IPS-18a (cell line): Measurements from ENCODE around the gene NT5C2.
"Not testable (repeated sequence)": the region's sequence is repeated elsewhere in the genome, so short reads cannot be mapped to it uniquely, and the experiment has no call there.

Experiments
- H3K27ac ChIP-seq: one replicate; pipeline ENCODE4 v1.5.1; 2013; ENCODE audit warnings: low read length
- H3K27me3 ChIP-seq: one replicate; pipeline ENCODE4 v1.6.1; 2013; ENCODE audit warnings: mild to moderate bottlenecking, low read length; ENCODE audit not compliant: control insufficient read depth, insufficient read depth
- H3K36me3 ChIP-seq: one replicate; pipeline ENCODE4 v1.6.1; 2013; ENCODE audit warnings: low read depth, low read length; ENCODE audit not compliant: control insufficient read depth
- H3K4me1 ChIP-seq: one replicate; pipeline ENCODE4 v1.6.1; 2013; ENCODE audit warnings: low read depth, low read length; ENCODE audit not compliant: control insufficient read depth
- H3K4me3 ChIP-seq: one replicate; pipeline ENCODE4 v1.5.1; 2013; ENCODE audit warnings: low read length
- H3K9ac ChIP-seq: one replicate; pipeline ENCODE4 v1.6.1; 2013; ENCODE audit warnings: mild to moderate bottlenecking, low read length, moderate library complexity
- H3K9me3 ChIP-seq: one replicate; pipeline ENCODE4 v1.6.1; 2013; ENCODE audit warnings: low read depth, low read length; ENCODE audit not compliant: control insufficient read depth

The NT5C2 gene

DNA sequence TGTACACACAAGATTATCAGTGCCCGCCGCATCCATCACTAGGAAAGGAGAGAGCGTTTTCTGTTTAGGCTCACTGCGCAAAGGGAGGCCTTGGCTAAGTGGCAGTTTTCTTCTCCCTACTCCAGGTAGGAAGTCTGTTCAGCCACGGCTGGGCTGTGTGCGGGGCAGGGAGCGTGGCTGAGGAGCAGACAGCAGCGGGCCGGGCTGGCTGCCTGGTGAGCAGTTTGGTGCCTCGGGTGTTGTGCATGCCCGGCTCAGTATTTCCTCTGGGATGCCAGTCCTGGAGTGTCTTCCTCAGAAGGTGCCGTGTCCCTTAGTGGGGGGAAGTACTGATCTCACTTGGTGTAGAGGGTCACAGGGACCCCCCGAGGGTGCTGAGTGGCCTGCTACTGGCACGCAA lies 114.4 kb downstream of the NT5C2 start:
- no peak overlapping the region for H3K9ac ChIP-seq
- H3K27me3 ChIP-seq: no peaks in the 10 kb centered on the region
- no peaks in the 10 kb centered on the region for H3K9me3 ChIP-seq
- no peaks in the 10 kb centered on the region for H3K36me3 ChIP-seq
- H3K4me1 ChIP-seq: no peaks in the 10 kb centered on the region
- no peak overlapping the region for H3K4me3 ChIP-seq
- no peak overlapping the region for H3K27ac ChIP-seq

- Histone ChIP-seq H3K9ac (no peak overlapping the region), H3K9me3 (no peaks in the 10 kb centered on the region), H3K4me3 (no peak overlapping the region), H3K36me3 (no peaks in the 10 kb centered on the region), H3K27ac (no peak overlapping the region), H3K4me1 (no peaks in the 10 kb centered on the region), H3K27me3 (no peaks in the 10 kb centered on the region)
These were observed 114.8 kb downstream of the NT5C2 start for GRCh38 chr10:103078309-103078615.

DNA sequence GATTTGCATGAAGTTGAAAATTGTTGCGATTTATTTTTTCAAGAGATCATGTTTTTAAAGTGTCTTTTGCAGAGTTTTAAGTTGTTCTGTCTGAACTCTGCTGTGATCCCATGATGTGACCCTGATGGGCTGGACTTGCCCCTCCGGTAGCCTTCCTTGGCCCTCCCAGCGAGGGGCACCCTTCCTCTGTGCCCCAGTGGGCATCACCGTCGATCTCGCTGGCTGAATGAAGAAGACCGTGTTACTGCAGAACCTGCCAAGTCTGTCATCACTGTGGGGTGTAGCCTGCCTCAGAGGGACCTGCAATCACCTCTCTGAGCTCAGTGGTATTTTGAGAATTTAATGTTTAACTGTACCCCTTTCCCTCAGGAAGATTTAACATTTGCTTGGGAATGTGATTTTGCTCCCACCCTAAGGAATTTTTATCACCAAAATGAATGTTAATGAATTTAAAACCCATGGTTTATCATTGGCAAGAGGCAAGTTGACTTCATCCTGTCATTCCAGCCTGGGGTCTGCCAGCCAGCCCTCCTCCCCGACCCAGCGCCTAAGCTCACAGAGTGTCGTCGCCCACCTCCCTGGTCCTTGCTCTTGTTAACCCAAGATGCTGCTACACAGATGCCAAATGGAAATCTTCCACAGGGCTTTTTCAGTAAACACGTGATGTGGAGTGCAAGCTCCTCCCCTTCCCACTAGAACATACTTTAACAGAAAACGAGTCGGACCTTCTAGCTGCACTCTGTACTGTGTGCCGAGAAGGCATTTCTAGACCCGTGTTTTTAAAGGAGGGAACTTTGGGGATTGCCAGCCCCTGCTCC lies 115.4 kb downstream of the NT5C2 start:
- Histone ChIP-seq H3K4me3 (no peak overlapping the region), H3K4me1 (no peaks in the 10 kb centered on the region), H3K9ac (no peak overlapping the region), H3K9me3 (no peaks in the 10 kb centered on the region), H3K36me3 (no peaks in the 10 kb centered on the region), H3K27me3 (no peaks in the 10 kb centered on the region), H3K27ac (no peak overlapping the region)

DNA sequence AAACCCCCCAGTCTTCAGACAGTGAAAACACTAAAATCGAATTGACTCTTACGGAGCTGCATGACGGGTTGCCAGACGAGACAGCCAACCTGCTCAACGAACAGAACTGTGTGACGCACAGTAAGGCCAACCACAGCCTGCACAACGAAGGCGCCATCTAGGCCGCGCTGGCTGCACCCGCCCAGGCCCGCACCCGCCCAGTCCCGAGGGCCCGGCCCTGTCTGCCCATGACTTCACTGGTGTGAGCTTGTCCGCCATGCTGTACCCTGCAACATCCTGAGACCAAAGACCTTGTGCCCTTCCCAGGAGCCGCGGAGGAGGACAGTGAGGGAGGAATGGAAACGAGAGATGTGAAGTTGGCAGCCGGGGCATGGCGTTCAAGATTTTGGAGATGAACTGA lies 116.1 kb downstream of the NT5C2 start:
- Histone ChIP-seq H3K36me3 (no peaks in the 10 kb centered on the region), H3K27me3 (no peaks in the 10 kb centered on the region), H3K9me3 (no peaks in the 10 kb centered on the region), H3K4me1 (no peaks in the 10 kb centered on the region), H3K9ac (no peak overlapping the region), H3K4me3 (no peak overlapping the region), H3K27ac (no peak overlapping the region)

DNA sequence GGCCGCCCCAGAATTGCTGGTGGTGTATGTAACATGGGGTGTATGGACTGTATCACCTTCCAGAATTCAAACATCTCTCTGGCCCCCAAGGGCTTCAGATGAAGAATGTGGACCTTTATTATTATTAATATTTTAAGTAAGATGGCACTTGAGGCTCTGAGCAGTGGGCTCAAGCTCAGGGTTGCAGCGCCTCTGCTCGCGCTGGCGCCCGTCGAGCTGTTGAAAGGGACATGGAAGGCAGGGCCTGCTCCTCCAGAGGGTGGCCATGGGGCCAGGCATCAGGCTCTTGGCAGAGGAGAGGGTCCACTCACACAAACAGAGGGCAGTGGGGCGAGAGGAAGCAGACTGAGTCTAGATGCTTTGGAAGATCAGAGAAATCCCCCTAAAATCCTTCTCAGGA lies 120.2 kb downstream of the NT5C2 start:
- H3K4me1 ChIP-seq: no peaks in the 10 kb centered on the region
- H3K27me3 ChIP-seq: no peaks in the 10 kb centered on the region
- H3K9ac ChIP-seq: no peak overlapping the region
- H3K9me3 ChIP-seq: no peaks in the 10 kb centered on the region
- no peaks in the 10 kb centered on the region for H3K36me3 ChIP-seq
- H3K27ac ChIP-seq: no peak overlapping the region
- H3K4me3 ChIP-seq: no peak overlapping the region

- H3K9ac ChIP-seq: no peak overlapping the region
These were observed 120.8 kb downstream of the NT5C2 start for GRCh38 chr10:103072276-103072675.

GRCh38 chr10:103069453-103070331 lies 123.4 kb downstream of the NT5C2 start:
- Histone ChIP-seq H3K9me3 (no peaks in the 10 kb centered on the region), H3K36me3 (no peaks in the 10 kb centered on the region), H3K4me3 (no peak overlapping the region), H3K27me3 (no peaks in the 10 kb centered on the region), H3K27ac (no peak overlapping the region), H3K9ac (no peak overlapping the region), H3K4me1 (no peaks in the 10 kb centered on the region)

More at GRCh38 chr10:103072276-103072675, 120.8 kb downstream of the NT5C2 start:
- H3K36me3 ChIP-seq: no peaks in the 10 kb centered on the region
- H3K27me3 ChIP-seq: no peaks in the 10 kb centered on the region
- no peak overlapping the region for H3K4me3 ChIP-seq
- H3K4me1 ChIP-seq: no peaks in the 10 kb centered on the region
- no peak overlapping the region for H3K27ac ChIP-seq
- no peaks in the 10 kb centered on the region for H3K9me3 ChIP-seq

DNA sequence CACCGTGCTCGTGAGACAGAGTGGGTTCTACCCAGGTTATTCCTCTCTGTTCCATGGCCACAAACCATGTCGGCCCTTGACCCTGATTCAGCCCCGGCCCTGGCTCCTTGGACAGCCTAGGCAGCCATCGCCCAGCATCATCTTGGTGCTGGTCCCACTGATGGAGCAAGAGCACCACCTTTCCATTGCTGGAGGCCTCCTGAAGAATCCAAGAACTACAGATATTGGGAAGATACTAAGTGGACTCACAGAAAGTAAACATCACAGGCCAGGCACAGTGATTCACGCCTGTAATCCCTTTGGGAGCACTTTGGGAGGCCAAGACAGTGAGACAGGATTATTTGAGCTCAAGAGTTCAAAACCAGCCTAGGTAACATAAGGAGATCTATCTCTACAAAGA lies 125.1 kb downstream of the NT5C2 start:
- H3K4me3 ChIP-seq: no peak overlapping the region
- H3K9me3 ChIP-seq: no peaks in the 10 kb centered on the region
- H3K4me1 ChIP-seq: peaks cover 2% of the 10 kb centered on the region
- H3K27me3 ChIP-seq: no peaks in the 10 kb centered on the region
- no peak overlapping the region for H3K27ac ChIP-seq
- H3K9ac ChIP-seq: no peak overlapping the region
- no peaks in the 10 kb centered on the region for H3K36me3 ChIP-seq

GRCh38 chr10:103067484-103067883 lies 125.6 kb downstream of the NT5C2 start:
- H3K9ac ChIP-seq: no peak overlapping the region
- no peaks in the 10 kb centered on the region for H3K9me3 ChIP-seq
- H3K4me1 ChIP-seq: peaks cover 7% of the 10 kb centered on the region
- no peak overlapping the region for H3K27ac ChIP-seq
- H3K27me3 ChIP-seq: no peaks in the 10 kb centered on the region
- no peaks in the 10 kb centered on the region for H3K36me3 ChIP-seq
- no peak overlapping the region for H3K4me3 ChIP-seq

- not testable (repeated sequence) for H3K27me3 ChIP-seq, H3K27ac ChIP-seq, H3K9ac ChIP-seq, H3K4me3 ChIP-seq, H3K9me3 ChIP-seq, H3K4me1 ChIP-seq, H3K36me3 ChIP-seq
These were observed 126.0 kb downstream of the NT5C2 start for GRCh38 chr10:103067099-103067477.

DNA sequence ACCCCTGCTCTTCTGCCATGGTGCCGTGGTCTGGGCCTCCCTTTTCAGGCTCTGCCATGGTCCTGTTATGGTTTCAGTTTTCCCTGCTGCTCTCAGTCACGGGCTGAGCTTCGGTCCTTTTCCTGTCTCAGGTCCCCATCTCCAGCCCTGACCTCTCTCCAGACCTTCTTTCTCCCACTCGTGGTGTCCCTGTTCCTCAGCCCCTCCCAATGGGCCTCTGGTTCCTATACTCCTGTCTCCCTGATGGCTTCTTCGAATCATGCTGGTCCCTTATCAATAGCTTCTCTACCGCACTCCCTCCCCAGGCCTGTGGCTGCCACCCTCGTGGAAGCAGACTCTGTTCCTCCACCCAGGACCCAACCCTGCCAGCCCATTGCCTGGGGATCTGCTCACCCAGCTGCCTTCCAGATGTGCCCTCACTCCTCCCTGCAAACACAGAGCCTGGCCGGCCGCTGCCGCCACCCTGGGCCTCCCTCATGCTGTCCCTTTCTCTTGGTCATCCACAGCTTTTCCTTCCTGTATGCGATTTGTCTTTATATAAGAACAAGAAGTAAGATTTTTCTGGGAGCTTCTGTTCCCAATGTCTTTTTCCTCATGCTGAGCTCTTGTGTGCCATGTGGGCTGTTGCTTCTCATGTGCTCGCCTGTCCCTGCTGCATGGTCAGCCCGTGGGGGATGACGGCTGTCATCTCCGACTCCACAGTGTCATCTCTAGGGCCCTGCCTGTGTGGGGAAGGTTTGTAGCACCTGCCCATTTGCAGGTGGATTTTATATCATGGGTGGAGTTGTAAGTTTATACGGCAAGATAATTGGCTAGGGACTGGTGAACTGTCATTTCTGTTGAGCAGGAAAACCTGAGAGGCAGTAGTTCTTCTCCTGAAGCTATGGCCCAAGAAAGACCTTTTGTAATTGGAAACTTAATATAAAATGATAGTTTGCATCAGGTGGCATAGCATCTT lies 126.7 kb downstream of the NT5C2 start:
- H3K27me3 ChIP-seq: no peaks in the 10 kb centered on the region
- H3K4me1 ChIP-seq: peaks cover 7% of the 10 kb centered on the region
- no peaks in the 10 kb centered on the region for H3K36me3 ChIP-seq
- no peak overlapping the region for H3K4me3 ChIP-seq
- no peak overlapping the region for H3K27ac ChIP-seq
- H3K9me3 ChIP-seq: no peaks in the 10 kb centered on the region
- H3K9ac ChIP-seq: no peak overlapping the region
